ENCODE results near the gene TMOD1. TPM values are rescaled to one million over a fixed set of nuclear protein-coding genes. Genes with fewer than 3 reads are reported as not detected.

Gene TMOD1
- polyA plus RNA-seq, 1 donor, result 151 TPM

- DNase-seq (ENCODE audit: low read depth), result no peak
These were observed 45.8 kb downstream of the TMOD1 start for GRCh38 chr9:97547098-97547829.

- no peak for DNase-seq (ENCODE audit: low read depth)
These were observed 46.9 kb downstream of the TMOD1 start for GRCh38 chr9:97548379-97548778.

- no peak for DNase-seq (ENCODE audit: low read depth)
These were observed 47.5 kb downstream of the TMOD1 start for GRCh38 chr9:97548819-97549540.

- DNase-seq (ENCODE audit: low read depth), result no peak
These were observed 48.9 kb downstream of the TMOD1 start for GRCh38 chr9:97550386-97550785.

GRCh38 chr9:97551308-97551707 lies 49.8 kb downstream of the TMOD1 start:
- DNase-seq (ENCODE audit: low read depth), result no peak

- no peak for DNase-seq (ENCODE audit: low read depth)
These were observed 51.7 kb downstream of the TMOD1 start for GRCh38 chr9:97553141-97553540.

DNA sequence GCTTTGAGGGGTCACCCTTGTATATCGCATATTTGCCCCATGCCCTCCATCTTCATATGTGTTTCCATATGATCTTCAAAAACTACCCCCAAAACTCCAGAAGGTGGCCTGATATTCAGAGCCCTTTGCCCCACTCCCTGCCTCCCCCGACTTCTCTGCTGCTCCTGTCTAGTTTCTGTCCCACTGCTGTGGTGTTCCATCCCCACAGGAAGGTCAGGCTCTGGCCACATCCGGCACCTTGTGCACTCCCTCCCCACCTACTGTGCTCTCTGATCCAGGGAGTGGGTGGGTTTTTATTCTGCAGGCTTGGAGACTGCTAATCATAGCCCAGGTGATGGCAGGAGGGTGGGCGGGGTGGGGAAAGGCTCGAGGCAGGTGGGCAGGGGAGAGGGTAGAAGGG lies 52.4 kb downstream of the TMOD1 start:
- no peak for DNase-seq (ENCODE audit: low read depth)

DNA sequence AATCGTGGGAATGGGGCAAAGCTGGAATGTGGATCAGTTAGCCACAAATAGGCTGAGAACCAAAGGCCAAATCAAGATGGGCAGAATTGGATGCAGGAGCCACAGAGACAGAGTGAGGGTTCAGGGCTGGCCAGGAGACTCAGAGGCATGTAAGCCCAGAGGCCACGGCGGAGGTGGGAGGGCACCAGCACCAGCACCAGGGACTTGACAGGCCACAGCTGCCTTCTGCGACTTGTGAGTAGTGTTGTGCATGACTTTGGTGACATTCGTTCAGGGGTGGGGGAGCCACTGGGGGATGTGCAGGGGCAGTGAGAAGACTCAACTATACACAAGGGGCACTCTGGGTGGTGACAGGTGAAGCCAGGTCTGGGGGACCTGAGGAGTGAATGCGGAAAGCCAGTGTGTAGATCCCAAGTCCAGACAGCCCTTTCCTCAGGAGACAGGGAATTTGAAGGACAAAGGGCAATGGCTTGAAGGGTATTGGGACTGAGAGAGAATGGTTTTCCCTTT lies 53.2 kb downstream of the TMOD1 start:
- no peak for DNase-seq (ENCODE audit: low read depth)

DNA sequence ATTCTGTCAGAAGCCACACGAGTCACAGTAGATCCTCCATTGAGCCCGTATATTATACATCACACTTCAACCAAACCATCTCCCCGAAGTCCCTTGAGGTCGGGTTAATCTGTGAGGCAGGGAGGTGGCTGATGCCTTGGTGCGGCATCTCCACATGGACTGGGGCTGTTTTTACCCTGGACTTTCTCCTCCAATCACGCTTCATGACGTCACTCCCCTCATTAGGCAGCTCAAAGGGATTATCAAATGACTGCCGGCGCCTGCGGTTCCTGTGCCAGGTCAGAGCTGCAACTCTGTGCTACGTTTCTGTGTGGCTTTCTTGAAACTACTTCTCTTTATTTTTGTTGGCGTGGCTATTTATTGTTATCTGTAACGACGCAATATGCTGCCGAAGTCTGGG lies 53.7 kb downstream of the TMOD1 start:
- DNase-seq (ENCODE audit: low read depth), result no peak

DNA sequence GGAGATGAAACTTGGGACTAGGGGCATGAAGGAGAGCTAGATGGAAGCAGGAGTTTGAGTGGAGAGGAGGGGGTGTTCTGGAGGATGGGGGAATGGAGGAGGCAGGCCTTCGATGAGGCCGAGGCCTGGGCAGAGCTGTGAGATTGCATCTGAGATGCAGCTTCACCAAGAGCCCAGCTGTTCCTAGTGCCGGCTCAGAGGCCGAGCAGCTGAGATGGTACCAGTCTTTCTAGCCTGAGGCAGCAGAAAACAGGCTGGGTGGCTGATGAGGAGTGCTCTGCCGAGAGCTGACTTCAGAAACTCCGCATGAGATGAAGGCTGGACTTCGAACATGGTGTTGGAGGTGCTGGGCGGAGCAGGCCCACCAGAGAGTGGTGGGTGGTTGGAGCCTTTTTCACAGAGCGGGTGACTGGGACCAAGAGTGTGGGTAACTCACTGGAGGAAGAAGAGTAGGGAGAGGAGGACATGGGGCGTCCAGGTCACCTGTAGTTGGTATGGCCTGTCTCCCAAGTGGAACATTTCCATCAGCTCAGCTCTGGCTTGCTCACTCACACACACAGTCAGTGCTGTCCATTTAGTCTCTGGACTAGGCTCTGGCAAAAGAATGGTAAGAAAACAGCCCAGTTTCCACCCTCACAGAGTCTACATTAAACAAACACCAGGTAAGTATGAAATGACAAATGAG lies 54.7 kb downstream of the TMOD1 start:
- DNase-seq (ENCODE audit: low read depth), result no peak

DNA sequence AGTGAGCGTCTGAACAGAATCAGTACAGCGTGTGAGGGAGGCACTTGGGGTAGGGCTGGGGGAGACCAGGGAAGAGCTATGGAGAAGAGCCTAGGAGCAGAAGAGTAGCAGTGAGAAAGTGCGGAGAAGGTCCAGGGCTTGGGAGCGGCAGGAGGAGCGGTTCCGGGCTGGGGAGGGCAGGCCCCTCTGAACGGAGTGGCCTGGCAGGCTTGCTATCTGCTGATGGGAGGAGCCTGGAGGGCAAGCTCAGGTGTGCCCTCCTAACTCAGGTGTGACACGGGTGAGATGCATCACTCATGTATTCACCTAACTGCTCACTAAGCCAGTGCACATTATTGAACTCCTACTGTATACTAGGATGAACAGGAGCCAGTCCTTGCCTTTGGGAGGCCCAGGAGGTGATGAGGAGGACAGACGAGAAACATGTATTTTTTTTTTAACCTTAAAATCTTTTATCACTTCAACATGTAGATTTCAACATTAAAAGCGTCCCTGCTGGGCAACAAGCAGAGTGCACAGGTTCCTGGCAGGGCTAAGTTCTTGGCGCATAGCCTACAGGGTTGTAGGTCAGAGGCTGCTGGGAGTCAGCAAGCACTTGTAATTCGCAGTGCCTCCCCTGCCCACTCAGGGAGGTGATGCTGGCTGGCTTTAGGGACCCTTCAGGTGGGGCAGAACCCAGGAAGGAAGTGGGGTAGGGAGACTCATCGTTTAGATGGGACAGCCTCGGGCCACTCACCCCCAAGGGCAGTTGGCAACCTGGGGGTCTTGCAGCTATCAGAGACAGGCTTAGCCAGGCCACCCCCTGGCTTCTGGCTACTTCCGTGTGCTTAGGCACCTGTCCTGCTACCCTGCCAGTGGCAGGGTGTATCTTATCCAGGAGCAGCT lies 55.5 kb downstream of the TMOD1 start:
- no peak for DNase-seq (ENCODE audit: low read depth)

GRCh38 chr9:97557606-97558095 lies 56.2 kb downstream of the TMOD1 start:
- no peak for DNase-seq (ENCODE audit: low read depth)

- DNase-seq (ENCODE audit: low read depth), result no peak
These were observed 57.2 kb downstream of the TMOD1 start for GRCh38 chr9:97558701-97559101.

GRCh38 chr9:97559111-97559514 lies 57.6 kb downstream of the TMOD1 start:
- DNase-seq (ENCODE audit: low read depth), result no peak

DNA sequence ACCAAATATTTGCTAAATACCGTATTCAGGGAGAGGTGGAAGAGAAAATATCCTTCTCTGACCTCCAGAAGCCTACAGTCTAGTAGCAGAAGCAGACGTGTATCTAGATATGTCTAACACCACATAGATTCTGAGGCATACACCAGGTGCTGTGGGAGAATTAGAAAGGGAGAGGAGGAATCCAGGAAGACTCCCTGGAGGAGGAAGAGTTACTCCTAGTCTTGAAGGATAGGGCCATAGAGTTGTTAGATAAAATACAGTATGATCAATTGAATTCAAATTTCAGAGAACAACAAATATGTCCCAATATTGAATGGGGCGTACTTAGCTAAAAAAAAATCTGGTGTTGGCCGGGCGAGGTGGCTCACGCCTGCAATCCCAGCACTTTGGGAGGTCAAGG lies 58.7 kb downstream of the TMOD1 start:
- DNase-seq (ENCODE audit: low read depth), result no peak

GRCh38 chr9:97560851-97561250 lies 59.4 kb downstream of the TMOD1 start:
- DNase-seq (ENCODE audit: low read depth), result no peak

GRCh38 chr9:97561501-97561900 lies 60.0 kb downstream of the TMOD1 start:
- DNase-seq (ENCODE audit: low read depth), result no peak

GRCh38 chr9:97562542-97562941 lies 61.1 kb downstream of the TMOD1 start:
- no peak for DNase-seq (ENCODE audit: low read depth)

DNA sequence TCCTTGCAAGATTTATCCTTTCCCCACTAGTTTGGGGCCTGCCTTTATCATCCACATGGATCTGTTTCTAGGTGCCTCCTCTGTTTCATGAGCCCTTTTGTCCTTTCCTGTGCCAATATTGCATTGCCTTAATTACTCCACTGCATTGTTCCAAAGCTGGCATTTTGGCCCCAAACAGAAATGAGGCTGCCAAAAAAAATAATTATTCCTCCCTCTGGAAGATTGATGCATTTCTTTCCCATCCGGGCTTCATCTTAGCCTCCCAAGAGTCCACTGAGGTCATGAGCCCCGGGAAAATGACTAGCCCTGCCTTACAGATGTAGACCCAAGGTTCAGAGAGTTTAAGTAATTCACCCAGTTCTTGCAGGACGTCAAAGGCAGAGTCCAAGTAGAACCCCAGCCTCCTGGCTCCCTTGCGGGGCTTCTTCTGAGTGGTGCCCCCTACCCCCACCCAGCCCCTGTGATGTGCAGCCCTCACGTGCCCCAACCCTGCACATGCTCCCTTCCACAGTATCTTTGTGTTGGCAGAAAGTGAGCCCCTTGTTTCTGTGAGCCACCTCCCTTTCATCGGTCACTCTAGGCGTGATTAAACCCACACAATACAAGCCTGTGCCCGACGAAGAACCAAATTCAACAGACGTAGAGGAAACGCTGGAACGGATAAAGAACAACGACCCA lies 62.1 kb downstream of the TMOD1 start:
- no peak for DNase-seq (ENCODE audit: low read depth)

DNA sequence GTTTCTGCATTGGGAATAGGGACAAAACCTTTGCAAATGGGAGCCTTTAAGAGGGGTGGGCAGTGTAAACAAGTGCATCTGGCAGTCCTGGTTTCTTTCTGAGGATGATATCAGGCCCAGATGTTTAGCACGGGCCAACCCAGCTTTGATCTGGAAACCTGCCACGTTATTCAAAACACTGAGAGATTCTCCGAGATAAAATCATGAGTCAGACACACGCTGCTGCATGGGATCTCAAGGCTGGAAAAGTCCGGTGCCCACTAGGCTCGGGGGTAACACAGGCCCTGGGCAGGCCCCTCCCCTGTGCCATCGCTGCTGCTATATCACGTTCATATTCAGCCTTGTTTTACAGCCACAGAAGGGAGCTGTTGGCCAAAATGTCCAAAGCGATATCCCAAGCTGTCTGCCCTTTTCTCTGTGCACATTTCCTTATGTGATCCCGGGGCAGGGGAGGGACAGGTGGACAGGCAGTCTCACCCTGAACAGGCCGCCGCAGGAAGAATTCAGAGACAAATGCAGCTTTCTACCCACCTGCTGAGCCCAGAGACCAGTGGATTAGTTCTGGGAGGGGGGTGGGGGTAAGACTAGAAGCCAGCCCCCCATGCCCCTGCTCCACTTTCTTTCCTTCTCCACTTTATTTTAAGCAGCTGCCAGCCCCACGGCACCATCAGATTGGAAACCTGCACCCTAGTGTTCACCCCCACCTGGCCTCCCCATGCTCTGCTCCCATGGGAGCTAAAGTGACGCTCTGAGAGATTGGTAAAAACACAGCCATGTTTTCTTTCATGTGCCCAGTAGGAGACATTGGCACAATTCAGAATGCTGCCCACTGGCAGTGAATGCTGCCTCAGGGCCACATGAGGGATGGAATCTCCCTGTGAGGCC lies 63.1 kb downstream of the TMOD1 start:
- DNase-seq (ENCODE audit: low read depth), result no peak
